ENCODE measurements around the gene CRIP3. TPM values are rescaled to one million over a fixed set of nuclear protein-coding genes. Genes with fewer than 3 reads are reported as not detected.

The CRIP3 gene
- total and polyA plus RNA-seq, 2 of the 13 experiments (the other 11 are each of a cell fraction or from before 2014, with no cell fraction given) = 6.3 to 9.3 TPM

DNA sequence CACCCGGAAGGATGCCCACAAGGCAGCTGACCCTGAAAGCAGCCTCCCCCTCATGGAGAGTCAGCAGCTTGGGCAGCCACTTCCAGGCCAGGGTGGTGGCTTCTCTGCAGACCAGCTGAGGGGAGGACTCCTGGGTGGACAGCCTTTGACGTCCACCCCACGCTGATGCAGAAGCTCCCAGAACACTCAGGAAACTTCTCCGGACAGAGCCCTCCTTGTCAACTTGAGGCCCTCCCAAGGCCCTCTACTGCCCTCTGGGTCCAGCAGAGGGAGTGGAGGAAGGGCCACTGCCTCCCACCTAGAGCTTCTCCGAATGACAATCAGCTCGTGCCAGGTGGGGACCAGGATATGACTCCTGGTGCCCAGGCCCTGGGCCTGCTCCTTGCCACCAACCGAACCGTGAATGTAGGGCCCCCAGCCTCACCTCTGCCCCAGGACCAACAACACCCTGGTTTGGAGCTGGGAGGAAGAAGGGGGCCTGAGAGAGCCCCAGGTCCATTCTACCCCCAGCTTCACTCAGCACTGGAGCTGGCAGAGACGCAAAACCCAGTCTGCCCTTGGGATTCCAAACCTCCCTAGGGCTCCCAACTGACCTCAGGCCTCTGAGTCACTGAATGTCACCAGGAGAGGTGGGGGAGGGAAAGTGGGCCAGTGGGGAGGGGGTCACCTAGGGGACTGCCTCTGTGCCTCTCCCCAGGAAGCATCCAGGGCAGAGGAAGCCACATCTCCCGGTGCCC is 21.5 kb downstream of the CRIP3 start (continued):
- TF ChIP-seq ZNF639 (CRISPR knock-in tag; conservative IDR thresholded peaks at IDR 0.05) (no peak), ZNF432 (CRISPR knock-in tag; IDR thresholded peaks at IDR 0.05; ENCODE audit: borderline replicate concordance) (no peak), DNMT3B (CRISPR knock-in tag; conservative IDR thresholded peaks at IDR 0.05) (no peak), DNMT1 (CRISPR knock-in tag; IDR thresholded peaks at IDR 0.05) (no peak), LCORL (IDR thresholded peaks at IDR 0.05) (no peak), LCORL (CRISPR knock-in tag; IDR thresholded peaks at IDR 0.05) (peak; percentile 73), MTF1 (CRISPR knock-in tag; IDR thresholded peaks at IDR 0.05) (no peak), MEIS2 (CRISPR knock-in tag; IDR thresholded peaks at IDR 0.05) (peak; percentile 50; the same call in 1 of the 2 replicates), ZNF629 (CRISPR knock-in tag; conservative IDR thresholded peaks at IDR 0.05) (no peak), MATR3 (CRISPR knock-in tag; IDR thresholded peaks at IDR 0.05) (no peak), PCBP2 (optimal IDR thresholded peaks at IDR 0.05; ENCODE audit: low read depth, low read length, poor library complexity, severe bottlenecking) (no peak), HNF4G (IDR thresholded peaks at IDR 0.05; ENCODE audit: borderline replicate concordance, low read depth, low read length) (no peak; the same call in 1 of the 2 replicates), HNF4G (CRISPR knock-in tag; IDR thresholded peaks at IDR 0.05; ENCODE audit: borderline replicate concordance, low read depth) (no peak), ZNF773 (CRISPR knock-in tag; IDR thresholded peaks at IDR 0.05; ENCODE audit: borderline replicate concordance) (no peak), ZNF737 (CRISPR knock-in tag; IDR thresholded peaks at IDR 0.05; ENCODE audit: borderline replicate concordance) (no peak), ZNF124 (CRISPR knock-in tag; IDR thresholded peaks at IDR 0.05) (no peak), KDM3A (CRISPR knock-in tag; IDR thresholded peaks at IDR 0.05; ENCODE audit: low read depth) (peak; percentile 10; the same call in 1 of the 2 replicates), TGIF2 (CRISPR knock-in tag; IDR thresholded peaks at IDR 0.05) (no peak; the same call in 1 of the 2 replicates), TSC22D2 (CRISPR knock-in tag; IDR thresholded peaks at IDR 0.05; ENCODE audit: borderline replicate concordance) (no peak), HOXA3 (CRISPR knock-in tag; IDR thresholded peaks at IDR 0.05) (no peak), JUND (CRISPR knock-in tag; IDR thresholded peaks at IDR 0.05) (peak; percentile 47; the same call in 1 of the 2 replicates), SRSF1 (optimal IDR thresholded peaks at IDR 0.05; ENCODE audit: low read depth, low read length) (no peak), GATAD2A (CRISPR knock-in tag; IDR thresholded peaks at IDR 0.05) (peak; percentile 26; the same call in 1 of the 2 replicates), ZBTB8A (CRISPR knock-in tag; IDR thresholded peaks at IDR 0.05; ENCODE audit: borderline replicate concordance, low read depth) (no peak), NAIF1 (CRISPR knock-in tag; IDR thresholded peaks at IDR 0.05; ENCODE audit: borderline replicate concordance) (no peak)
- TF ChIP-seq, protein P1, sequence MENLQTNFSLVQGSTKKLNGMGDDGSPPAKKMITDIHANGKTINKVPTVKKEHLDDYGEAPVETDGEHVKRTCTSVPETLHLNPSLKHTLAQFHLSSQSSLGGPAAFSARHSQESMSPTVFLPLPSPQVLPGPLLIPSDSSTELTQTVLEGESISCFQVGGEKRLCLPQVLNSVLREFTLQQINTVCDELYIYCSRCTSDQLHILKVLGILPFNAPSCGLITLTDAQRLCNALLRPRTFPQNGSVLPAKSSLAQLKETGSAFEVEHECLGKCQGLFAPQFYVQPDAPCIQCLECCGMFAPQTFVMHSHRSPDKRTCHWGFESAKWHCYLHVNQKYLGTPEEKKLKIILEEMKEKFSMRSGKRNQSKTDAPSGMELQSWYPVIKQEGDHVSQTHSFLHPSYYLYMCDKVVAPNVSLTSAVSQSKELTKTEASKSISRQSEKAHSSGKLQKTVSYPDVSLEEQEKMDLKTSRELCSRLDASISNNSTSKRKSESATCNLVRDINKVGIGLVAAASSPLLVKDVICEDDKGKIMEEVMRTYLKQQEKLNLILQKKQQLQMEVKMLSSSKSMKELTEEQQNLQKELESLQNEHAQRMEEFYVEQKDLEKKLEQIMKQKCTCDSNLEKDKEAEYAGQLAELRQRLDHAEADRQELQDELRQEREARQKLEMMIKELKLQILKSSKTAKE (CRISPR knock-in tag; IDR thresholded peaks at IDR 0.05; ENCODE audit: borderline replicate concordance) = 0 out of 2 replicates have a peak, but pooled peaks have one; percentile 46
- TF ChIP-seq, protein P2, sequence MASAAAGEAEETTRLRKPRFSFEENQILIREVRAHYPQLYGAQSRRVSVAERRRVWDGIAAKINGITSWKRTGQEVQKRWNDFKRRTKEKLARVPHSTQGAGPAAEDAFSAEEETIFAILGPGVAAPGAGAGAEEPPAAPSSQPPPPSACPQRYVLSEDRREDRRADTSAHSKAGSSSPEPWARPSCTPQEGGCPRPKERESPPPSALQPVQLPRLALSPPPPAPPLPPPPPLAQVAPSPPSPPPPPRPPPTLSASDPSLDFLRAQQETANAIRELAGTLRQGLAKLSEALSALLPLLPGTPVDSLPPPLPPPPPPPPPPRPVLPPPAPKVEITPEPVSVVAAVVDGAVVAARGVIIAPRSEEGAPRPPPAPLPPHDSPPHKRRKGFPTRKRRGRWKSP (CRISPR knock-in tag; IDR thresholded peaks at IDR 0.05) = no peak
- TF ChIP-seq, protein P3, sequence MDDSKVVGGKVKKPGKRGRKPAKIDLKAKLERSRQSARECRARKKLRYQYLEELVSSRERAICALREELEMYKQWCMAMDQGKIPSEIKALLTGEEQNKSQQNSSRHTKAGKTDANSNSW (CRISPR knock-in tag; IDR thresholded peaks at IDR 0.05; ENCODE audit: borderline replicate concordance) = peak; percentile 79; the same call in 1 of the 2 replicates
